Iris pigment epithelial cell (primary cell): ENCODE results near the gene EEF2.
A peak's percentile ranks its signal among the peaks of the same experiment; 100 is the strongest.
"Not testable (repeated sequence)": the region's sequence is repeated elsewhere in the genome, so short reads cannot be mapped to it uniquely, and the experiment has no call there.

Source experiments
- DNase-seq: peaks from one replicate; pipeline ENCODE4 v3.0.0-alpha.2; 2011; ENCODE audit warnings: low read depth

The EEF2 gene

GRCh38 chr19:3968556-3969434, 16.5 kb downstream of the EEF2 start:
- DNase-seq: peak; percentile 99

- not testable (repeated sequence) for DNase-seq
Observed at GRCh38 chr19:3967983-3968382, 17.3 kb downstream of the EEF2 start.

GRCh38 chr19:3966051-3967017, 18.9 kb downstream of the EEF2 start:
- DNase-seq: no peak

- DNase-seq: no peak
Observed at GRCh38 chr19:3964256-3965194, 20.7 kb downstream of the EEF2 start.

- DNase-seq: no peak
Observed at GRCh38 chr19:3963458-3964255, 21.6 kb downstream of the EEF2 start.

GRCh38 chr19:3961007-3961406, 24.3 kb downstream of the EEF2 start:
- DNase-seq: no peak

GRCh38 chr19:3959766-3960131, 25.5 kb downstream of the EEF2 start:
- no peak for DNase-seq

- DNase-seq: no peak
Observed at GRCh38 chr19:3958836-3959765, 26.2 kb downstream of the EEF2 start.

GRCh38 chr19:3955688-3956087, 29.6 kb downstream of the EEF2 start:
- DNase-seq: no peak

GRCh38 chr19:3955276-3955675, 30.0 kb downstream of the EEF2 start:
- DNase-seq: not testable (repeated sequence)

- no peak for DNase-seq
Observed at GRCh38 chr19:3954107-3954506, 31.2 kb downstream of the EEF2 start.

GRCh38 chr19:3952755-3953276, 32.4 kb downstream of the EEF2 start:
- DNase-seq: not testable (repeated sequence)

GRCh38 chr19:3950871-3951861, 34.1 kb downstream of the EEF2 start:
- no peak for DNase-seq

- no peak for DNase-seq
Observed at GRCh38 chr19:3949997-3950859, 35.0 kb downstream of the EEF2 start.

GRCh38 chr19:3949294-3949693, 36.0 kb downstream of the EEF2 start:
- no peak for DNase-seq

GRCh38 chr19:3947316-3947933, 37.8 kb downstream of the EEF2 start:
- DNase-seq: not testable (repeated sequence)

- peak; percentile 28 for DNase-seq
Observed at GRCh38 chr19:3945838-3946237, 39.4 kb downstream of the EEF2 start.
